GM12801 (cell line): ENCODE results near the gene CALHM5.

Experiments used
- CTCF ChIP-seq: IDR thresholded peaks from one replicate; pipeline ENCODE4 v1.5.1; 2011; ENCODE audit warnings: control low read depth; ENCODE audit not compliant: insufficient read length; ENCODE audit errors: extremely low read depth

The CALHM5 gene, protein sequence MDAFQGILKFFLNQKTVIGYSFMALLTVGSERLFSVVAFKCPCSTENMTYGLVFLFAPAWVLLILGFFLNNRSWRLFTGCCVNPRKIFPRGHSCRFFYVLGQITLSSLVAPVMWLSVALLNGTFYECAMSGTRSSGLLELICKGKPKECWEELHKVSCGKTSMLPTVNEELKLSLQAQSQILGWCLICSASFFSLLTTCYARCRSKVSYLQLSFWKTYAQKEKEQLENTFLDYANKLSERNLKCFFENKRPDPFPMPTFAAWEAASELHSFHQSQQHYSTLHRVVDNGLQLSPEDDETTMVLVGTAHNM

DNA sequence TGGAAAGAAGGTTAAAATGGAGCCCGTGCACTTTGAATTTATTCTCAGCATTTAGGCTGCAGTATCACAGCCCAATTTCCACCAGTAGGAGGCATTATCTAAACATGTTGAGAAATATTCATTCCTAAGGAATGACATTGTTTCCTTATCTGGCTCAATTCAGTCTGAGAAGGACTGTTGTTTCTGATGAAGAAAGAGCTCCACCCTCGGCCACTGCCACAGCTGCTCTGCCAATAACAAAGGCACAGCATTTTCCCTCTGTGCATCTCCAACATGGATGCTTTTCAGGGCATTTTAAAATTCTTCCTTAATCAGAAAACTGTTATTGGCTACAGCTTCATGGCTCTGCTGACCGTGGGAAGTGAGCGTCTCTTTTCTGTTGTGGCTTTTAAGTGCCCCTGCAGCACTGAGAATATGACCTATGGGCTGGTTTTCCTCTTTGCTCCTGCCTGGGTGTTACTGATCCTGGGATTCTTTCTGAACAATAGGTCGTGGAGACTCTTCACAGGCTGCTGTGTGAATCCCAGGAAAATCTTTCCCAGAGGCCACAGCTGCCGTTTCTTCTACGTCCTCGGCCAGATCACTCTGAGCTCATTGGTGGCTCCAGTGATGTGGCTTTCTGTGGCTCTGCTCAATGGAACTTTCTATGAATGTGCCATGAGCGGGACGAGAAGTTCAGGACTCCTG is at the start of gene CALHM5:
CALHM5 (plus strand) TSS at position 216 of the 687 bp plus-strand sequence; CDS start at position 274, 58 bp downstream.
- no peak for TF ChIP-seq CTCF

DNA sequence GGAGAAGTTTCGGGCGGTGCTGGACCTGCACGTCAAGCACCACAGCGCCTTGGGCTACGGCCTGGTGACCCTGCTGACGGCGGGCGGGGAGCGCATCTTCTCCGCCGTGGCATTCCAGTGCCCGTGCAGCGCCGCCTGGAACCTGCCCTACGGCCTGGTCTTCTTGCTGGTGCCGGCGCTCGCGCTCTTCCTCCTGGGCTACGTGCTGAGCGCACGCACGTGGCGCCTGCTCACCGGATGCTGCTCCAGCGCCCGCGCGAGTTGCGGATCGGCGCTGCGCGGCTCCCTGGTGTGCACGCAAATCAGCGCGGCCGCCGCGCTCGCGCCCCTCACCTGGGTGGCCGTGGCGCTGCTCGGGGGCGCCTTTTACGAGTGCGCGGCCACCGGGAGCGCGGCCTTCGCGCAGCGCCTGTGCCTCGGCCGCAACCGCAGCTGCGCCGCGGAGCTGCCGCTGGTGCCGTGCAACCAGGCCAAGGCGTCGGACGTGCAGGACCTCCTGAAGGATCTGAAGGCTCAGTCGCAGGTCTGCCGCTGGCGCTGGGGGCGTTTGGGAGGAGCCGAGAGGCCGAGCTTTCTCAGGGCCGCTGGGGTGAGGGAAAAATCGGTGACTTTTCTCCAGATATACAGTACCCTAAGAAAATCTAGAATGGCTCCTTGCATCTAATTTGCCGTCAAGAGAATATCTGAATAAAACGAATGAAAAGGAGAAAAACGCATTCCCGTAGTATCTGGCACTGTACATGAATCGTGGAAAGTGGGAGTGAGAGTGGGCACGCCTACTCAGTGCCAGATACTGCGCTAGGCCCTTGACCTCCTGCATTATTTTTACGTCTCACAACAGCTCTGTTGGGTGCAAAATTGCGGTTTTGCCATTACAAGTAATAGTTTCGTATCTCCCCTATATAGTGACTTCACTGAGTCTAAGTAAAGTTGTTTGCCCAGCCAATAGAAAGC is 49.2 kb upstream of the CALHM5 start:
- TF ChIP-seq CTCF = no peak

DNA sequence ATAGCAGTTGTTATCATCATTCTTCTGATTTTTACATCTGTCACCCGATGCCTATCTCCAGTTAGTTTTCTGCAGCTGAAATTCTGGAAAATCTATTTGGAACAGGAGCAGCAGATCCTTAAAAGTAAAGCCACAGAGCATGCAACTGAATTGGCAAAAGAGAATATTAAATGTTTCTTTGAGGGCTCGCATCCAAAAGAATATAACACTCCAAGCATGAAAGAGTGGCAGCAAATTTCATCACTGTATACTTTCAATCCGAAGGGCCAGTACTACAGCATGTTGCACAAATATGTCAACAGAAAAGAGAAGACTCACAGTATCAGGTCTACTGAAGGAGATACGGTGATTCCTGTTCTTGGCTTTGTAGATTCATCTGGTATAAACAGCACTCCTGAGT is 48.1 kb upstream of the CALHM5 start:
- no peak for TF ChIP-seq CTCF

GRCh38 chr6:116465246-116465645 is 46.2 kb upstream of the CALHM5 start:
- TF ChIP-seq CTCF = no peak

DNA sequence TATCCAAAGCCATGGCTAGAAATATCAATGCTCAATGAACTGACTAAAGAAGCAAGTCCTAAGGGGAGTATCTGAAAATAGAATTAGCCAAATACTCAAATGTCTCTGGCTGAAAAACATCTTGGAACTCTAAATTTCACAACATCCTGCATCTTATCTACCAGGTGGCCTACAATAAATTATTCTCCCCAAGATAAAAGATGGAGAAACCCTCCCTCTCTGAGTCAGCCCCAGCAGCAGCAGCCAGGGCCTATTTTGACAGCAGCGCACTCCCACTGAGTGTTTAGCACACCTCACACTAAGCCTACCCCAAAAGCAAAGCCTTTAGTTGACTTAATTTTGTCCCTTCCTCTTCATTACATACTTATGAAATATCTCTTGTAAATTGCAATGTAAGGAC is 44.3 kb upstream of the CALHM5 start:
- TF ChIP-seq CTCF = no peak

- no peak for TF ChIP-seq CTCF
Measured at GRCh38 chr6:116467514-116467913, 43.9 kb upstream of the CALHM5 start.

DNA sequence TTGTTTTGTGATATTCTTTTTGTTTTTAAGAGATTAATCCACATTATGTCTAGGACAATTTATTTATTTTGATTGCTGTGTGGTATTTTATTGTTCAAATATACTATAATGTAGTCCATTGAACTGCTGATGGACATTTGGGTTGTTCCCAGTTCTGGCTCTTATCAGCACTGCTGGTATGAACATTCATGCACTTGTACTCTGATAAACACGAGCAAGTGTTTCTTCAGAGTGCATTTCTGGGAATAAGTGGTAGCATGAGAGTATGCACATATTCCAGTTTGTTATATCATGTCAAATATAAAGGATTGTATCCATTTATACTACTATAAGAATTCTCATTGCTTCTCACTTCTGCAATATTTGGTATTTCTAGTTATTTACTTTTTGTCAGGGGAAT is 43.1 kb upstream of the CALHM5 start:
- TF ChIP-seq CTCF = no peak
